PFSK-1 (cell line): Measurements from ENCODE around the gene CALU.

ENCODE experiments used
- FOXP2 ChIP-seq: optimal IDR thresholded peaks from 2 replicates; pipeline ENCODE3; 2011; ENCODE audit warnings: borderline replicate concordance, control low read depth, inconsistent platforms; ENCODE audit not compliant: insufficient read depth; ENCODE audit errors: extremely low read length, extremely low read depth
- POLR2AphosphoS5 ChIP-seq: IDR thresholded peaks from 2 replicates; pipeline ENCODE4 v1.6.1; 2012; ENCODE audit warnings: low read depth, mild to moderate bottlenecking, control low read depth, low read length, moderate library complexity
- REST ChIP-seq, 2 experiments: IDR thresholded peaks; 2 replicates each; pipeline versions ENCODE4 v1.6.1 to v1.8.0; 2011 to 2012; ENCODE audit warnings: low read depth in 2 of 2, low read length in 2 of 2, control low read depth in 1 of 2, inconsistent platforms in 1 of 2, mild to moderate bottlenecking in 1 of 2, moderate library complexity in 1 of 2; ENCODE audit not compliant: insufficient read depth in 1 of 2
- SIN3A ChIP-seq: IDR thresholded peaks from 2 replicates; pipeline ENCODE4 v1.6.1; 2012; ENCODE audit warnings: mild to moderate bottlenecking, low read length, moderate library complexity, borderline replicate concordance; ENCODE audit not compliant: insufficient read depth
- TAF1 ChIP-seq: IDR thresholded peaks from 2 replicates; pipeline ENCODE4 v1.6.1; 2012; ENCODE audit warnings: low read length, control low read depth, borderline replicate concordance; ENCODE audit not compliant: insufficient read depth

The CALU gene

GRCh38 chr7:128805225-128805624 is 66.1 kb downstream of the CALU start:
- TF ChIP-seq TAF1, result no peak
- TF ChIP-seq SIN3A, result no peak

GRCh38 chr7:128807191-128807590 is 68.0 kb downstream of the CALU start:
- no peak for TF ChIP-seq REST (IDR thresholded peaks at IDR 0.05; ENCODE audit: insufficient read depth in 1 of 2, low read depth in 2 of 2, low read length in 2 of 2)
- no peak for TF ChIP-seq POLR2AphosphoS5
- TF ChIP-seq SIN3A, result no peak
- no peak for TF ChIP-seq TAF1
- no peak for TF ChIP-seq FOXP2

- no peak for TF ChIP-seq TAF1
- TF ChIP-seq REST (IDR thresholded peaks at IDR 0.05; ENCODE audit: insufficient read depth in 1 of 2, low read depth in 2 of 2, low read length in 2 of 2), result no peak
- no peak for TF ChIP-seq SIN3A
- no peak for TF ChIP-seq FOXP2
- TF ChIP-seq POLR2AphosphoS5, result no peak
Observed at GRCh38 chr7:128809363-128809762, 70.2 kb downstream of the CALU start.

GRCh38 chr7:128810473-128810872 is 71.3 kb downstream of the CALU start:
- TF ChIP-seq FOXP2, result no peak
- no peak for TF ChIP-seq SIN3A
- TF ChIP-seq TAF1, result no peak
- no peak for TF ChIP-seq POLR2AphosphoS5
- no peak for TF ChIP-seq REST (IDR thresholded peaks at IDR 0.05; ENCODE audit: insufficient read depth in 1 of 2, low read depth in 2 of 2, low read length in 2 of 2)

- TF ChIP-seq REST (IDR thresholded peaks at IDR 0.05; ENCODE audit: insufficient read depth in 1 of 2, low read depth in 2 of 2, low read length in 2 of 2) (no peak), POLR2AphosphoS5 (no peak), TAF1 (no peak), FOXP2 (no peak), SIN3A (no peak)
Observed at GRCh38 chr7:128810997-128811396, 71.8 kb downstream of the CALU start.
